ENCODE measurements around the gene CD2BP2. TPM values are rescaled to one million over a fixed set of nuclear protein-coding genes. Genes with fewer than 3 reads are reported as not detected.

Gene CD2BP2
- total RNA-seq, 1 experiment from 2014 or later = 72.5 TPM

GRCh38 chr16:30395992-30396585 lies 41.0 kb upstream of the CD2BP2 start:
- Histone ChIP-seq H3K9me3 (ENCODE audit: low read depth, low read length, poor library complexity, severe bottlenecking) (no peaks in the 10 kb centered on the region), H3K4me1 (ENCODE audit: insufficient read depth, low read length, poor library complexity, severe bottlenecking) (peaks cover 25% of the 10 kb centered on the region), H3K4me3 (ENCODE audit: low read depth, low read length, poor library complexity, severe bottlenecking) (peak overlapping the region; percentile 94), H3K36me3 (ENCODE audit: insufficient read depth, low read length, poor library complexity, severe bottlenecking) (peaks cover 10% of the 10 kb centered on the region), H3K27me3 (replicated peaks; ENCODE audit: insufficient read depth, low read depth, low read length, poor library complexity) (no peaks in the 10 kb centered on the region), H3K27ac (ENCODE audit: low read depth, low read length, poor library complexity, severe bottlenecking) (peak overlapping the region; percentile 96)
- ChIA-PET POLR2A (ENCODE audit: low non-redundant PET) (no interaction called here), CTCF (interaction anchor here (2.3 kb wide), 1 partner anchor 13 kb away, joined by 9 read pairs; no protein-coding TSS in a partner anchor)
- TF ChIP-seq EZH2 (IDR thresholded peaks at IDR 0.05; ENCODE audit: borderline replicate concordance, low read depth, low read length, poor library complexity, severe bottlenecking) = no peak
- TF ChIP-seq, protein P1, sequence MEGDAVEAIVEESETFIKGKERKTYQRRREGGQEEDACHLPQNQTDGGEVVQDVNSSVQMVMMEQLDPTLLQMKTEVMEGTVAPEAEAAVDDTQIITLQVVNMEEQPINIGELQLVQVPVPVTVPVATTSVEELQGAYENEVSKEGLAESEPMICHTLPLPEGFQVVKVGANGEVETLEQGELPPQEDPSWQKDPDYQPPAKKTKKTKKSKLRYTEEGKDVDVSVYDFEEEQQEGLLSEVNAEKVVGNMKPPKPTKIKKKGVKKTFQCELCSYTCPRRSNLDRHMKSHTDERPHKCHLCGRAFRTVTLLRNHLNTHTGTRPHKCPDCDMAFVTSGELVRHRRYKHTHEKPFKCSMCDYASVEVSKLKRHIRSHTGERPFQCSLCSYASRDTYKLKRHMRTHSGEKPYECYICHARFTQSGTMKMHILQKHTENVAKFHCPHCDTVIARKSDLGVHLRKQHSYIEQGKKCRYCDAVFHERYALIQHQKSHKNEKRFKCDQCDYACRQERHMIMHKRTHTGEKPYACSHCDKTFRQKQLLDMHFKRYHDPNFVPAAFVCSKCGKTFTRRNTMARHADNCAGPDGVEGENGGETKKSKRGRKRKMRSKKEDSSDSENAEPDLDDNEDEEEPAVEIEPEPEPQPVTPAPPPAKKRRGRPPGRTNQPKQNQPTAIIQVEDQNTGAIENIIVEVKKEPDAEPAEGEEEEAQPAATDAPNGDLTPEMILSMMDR (conservative IDR thresholded peaks at IDR 0.05; ENCODE audit: low read depth, low read length) = no peak
- BruUV-seq (replicated peaks) = no TSS peak
- peak; percentile 54 for DNase-seq (ENCODE audit: low spot score)
- intact Hi-C loops (cut with micrococcal nuclease; ENCODE audit: unreplicated experiment) = no loop called here

DNA sequence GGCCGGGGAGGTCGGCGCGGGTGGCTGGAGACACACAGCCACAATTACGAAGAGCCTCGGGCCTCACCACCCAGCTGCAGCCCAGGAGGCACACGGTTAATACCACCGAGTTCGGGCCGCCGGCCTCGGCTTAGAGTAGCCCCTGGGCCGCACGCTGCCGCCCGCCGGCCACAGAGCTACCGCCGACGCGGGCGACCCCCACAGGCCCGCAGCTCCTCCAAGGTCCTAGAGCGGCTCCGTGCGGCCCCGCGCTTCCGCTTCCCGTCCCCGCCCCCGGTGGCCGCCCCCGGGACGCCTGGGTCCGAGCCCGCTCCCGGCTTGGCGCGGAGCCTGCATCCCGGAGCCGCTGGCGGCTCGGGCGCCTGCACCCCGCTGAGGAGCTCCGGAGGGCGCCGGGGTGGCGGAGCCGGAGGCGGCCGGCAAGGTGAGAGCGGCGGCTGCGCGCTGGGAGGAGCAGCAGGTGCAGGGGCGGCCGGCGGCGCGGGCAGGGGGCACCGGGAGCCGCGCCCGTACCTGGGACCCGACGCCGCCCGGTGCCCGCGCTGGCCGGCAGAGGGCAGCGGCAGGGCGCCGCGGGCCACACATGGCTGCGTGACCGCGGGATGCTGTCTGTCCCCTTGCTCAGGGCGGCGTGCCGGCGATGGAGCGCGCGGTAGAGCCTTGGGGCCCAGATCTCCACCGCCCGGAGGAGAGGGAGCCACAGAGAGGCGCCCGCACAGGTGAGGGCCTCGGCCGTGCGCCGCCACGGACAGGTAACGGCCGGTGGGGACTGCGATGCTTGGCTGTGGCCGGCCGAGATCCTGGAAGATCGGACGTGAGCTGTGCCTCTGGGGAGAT lies 40.3 kb upstream of the CD2BP2 start, which contains the start of gene ZNF48:
ZNF48 (plus strand) TSS at position 266 of the 837 bp plus-strand sequence; CDS start at position 641, 375 bp downstream.
- no TSS peak for BruUV-seq (replicated peaks)
- peaks cover 10% of the 10 kb centered on the region for H3K36me3 ChIP-seq (ENCODE audit: insufficient read depth, low read length, poor library complexity, severe bottlenecking)
- intact Hi-C loops (cut with micrococcal nuclease; ENCODE audit: unreplicated experiment) = no loop called here
- peak within 1 kb of the TSS; percentile 94 for H3K4me3 ChIP-seq (ENCODE audit: low read depth, low read length, poor library complexity, severe bottlenecking)
- H3K27me3 ChIP-seq (replicated peaks; ENCODE audit: insufficient read depth, low read depth, low read length, poor library complexity) = no peaks in the 10 kb centered on the region
- peak within 1 kb of the TSS; percentile 96 for H3K27ac ChIP-seq (ENCODE audit: low read depth, low read length, poor library complexity, severe bottlenecking)
- no peak for TF ChIP-seq EZH2 (IDR thresholded peaks at IDR 0.05; ENCODE audit: borderline replicate concordance, low read depth, low read length, poor library complexity, severe bottlenecking)
- TF ChIP-seq, protein P1 (conservative IDR thresholded peaks at IDR 0.05; ENCODE audit: low read depth, low read length) = no peak
- DNase-seq (ENCODE audit: low spot score) = peak; percentile 93
- H3K4me1 ChIP-seq (ENCODE audit: insufficient read depth, low read length, poor library complexity, severe bottlenecking) = peaks cover 20% of the 10 kb centered on the region
- H3K9me3 ChIP-seq (ENCODE audit: low read depth, low read length, poor library complexity, severe bottlenecking) = no peaks in the 10 kb centered on the region
- CTCF ChIA-PET = interaction anchor here (0.7 to 2.3 kb wide), 2 partner anchors 14 to 303 kb away, joined by 6 to 9 read pairs; no protein-coding TSS in a partner anchor
- POLR2A ChIA-PET (ENCODE audit: low non-redundant PET) = interaction anchor here (0.6 kb wide), 1 partner anchor 231 kb away, joined by 3 read pairs; no protein-coding TSS in a partner anchor

DNA sequence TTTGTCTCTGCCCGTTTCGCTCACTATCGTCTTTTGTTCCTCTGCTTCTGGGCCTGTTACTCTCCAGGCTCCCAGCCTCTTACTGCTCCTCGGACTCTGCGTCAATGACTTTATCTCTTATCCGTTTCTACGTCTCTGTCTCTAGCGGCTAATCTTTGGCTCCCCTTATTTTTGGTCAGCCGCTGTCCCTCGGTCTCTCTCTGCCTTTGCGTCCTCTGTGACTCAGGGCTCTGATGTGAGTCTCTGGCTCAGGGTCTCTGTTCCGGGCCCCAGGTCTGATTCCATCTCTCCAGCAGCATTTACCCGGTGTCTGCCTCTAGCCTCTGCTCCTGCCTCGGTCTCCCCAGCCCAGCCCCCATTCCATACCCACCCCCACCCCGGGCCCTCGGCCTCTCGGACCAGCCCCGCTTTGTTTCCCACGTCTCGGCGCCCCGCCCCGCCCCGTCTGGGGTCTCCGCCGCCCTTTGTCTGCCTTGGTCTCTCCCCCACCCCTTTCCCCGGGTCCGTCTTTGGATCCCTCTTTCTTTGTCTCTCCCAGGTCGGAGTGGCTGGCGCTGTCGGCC lies 39.6 kb upstream of the CD2BP2 start:
- intact Hi-C loops (cut with micrococcal nuclease; ENCODE audit: unreplicated experiment) = no loop called here
- H3K27ac ChIP-seq (ENCODE audit: low read depth, low read length, poor library complexity, severe bottlenecking) = peak overlapping the region; percentile 96
- no peaks in the 10 kb centered on the region for H3K27me3 ChIP-seq (replicated peaks; ENCODE audit: insufficient read depth, low read depth, low read length, poor library complexity)
- peaks cover 15% of the 10 kb centered on the region for H3K4me1 ChIP-seq (ENCODE audit: insufficient read depth, low read length, poor library complexity, severe bottlenecking)
- no peaks in the 10 kb centered on the region for H3K9me3 ChIP-seq (ENCODE audit: low read depth, low read length, poor library complexity, severe bottlenecking)
- peak overlapping the region; percentile 94 for H3K4me3 ChIP-seq (ENCODE audit: low read depth, low read length, poor library complexity, severe bottlenecking)
- TF ChIP-seq, protein P1 (conservative IDR thresholded peaks at IDR 0.05; ENCODE audit: low read depth, low read length) = no peak
- TF ChIP-seq EZH2 (IDR thresholded peaks at IDR 0.05; ENCODE audit: borderline replicate concordance, low read depth, low read length, poor library complexity, severe bottlenecking) = no peak
- no peak for DNase-seq (ENCODE audit: low spot score)
- ChIA-PET CTCF (interaction anchor here (0.7 to 2.3 kb wide), 2 partner anchors 15 to 302 kb away, joined by 6 to 9 read pairs; no protein-coding TSS in a partner anchor), POLR2A (ENCODE audit: low non-redundant PET) (interaction anchor here (0.6 kb wide), 1 partner anchor 232 kb away, joined by 3 read pairs; no protein-coding TSS in a partner anchor)
- BruUV-seq (replicated peaks) = no TSS peak
- peaks cover 10% of the 10 kb centered on the region for H3K36me3 ChIP-seq (ENCODE audit: insufficient read depth, low read length, poor library complexity, severe bottlenecking)

Measured in A673 (cell line).